GM18507 (cell line): ENCODE measurements around the gene RLN2.

Source experiments
- DNase-seq: peaks from one replicate; pipeline ENCODE4 v3.0.0; 2011; ENCODE audit warnings: low read depth; ENCODE audit not compliant: insufficient read length; ENCODE audit errors: extremely low spot score
- FAIRE-seq: peaks from 2 replicates; lab custom pipeline; 2011; peaks lifted over from hg19 to GRCh38; lab: Jason Lieb, UNC

The RLN2 gene

DNA sequence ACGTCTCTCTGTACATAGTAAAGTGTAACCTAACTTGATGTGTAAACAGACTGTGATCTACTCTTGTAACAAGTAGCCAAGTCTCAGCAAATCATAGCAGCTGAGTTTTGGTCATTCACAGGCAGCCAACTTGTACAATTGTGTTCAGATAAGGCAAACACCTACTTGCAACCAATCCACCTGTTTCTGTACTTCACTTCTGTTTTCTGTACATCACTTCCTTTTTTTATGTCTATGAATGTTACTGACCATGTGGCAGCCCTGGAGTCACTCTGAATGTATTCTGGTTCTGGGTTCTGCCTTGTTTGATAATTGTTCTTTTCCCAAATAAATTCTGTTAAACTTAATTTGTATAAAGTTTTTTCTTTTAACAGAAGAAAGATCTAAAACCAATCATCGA is 26.0 kb downstream of the RLN2 start:
- no peak for FAIRE-seq
- no peak for DNase-seq

DNA sequence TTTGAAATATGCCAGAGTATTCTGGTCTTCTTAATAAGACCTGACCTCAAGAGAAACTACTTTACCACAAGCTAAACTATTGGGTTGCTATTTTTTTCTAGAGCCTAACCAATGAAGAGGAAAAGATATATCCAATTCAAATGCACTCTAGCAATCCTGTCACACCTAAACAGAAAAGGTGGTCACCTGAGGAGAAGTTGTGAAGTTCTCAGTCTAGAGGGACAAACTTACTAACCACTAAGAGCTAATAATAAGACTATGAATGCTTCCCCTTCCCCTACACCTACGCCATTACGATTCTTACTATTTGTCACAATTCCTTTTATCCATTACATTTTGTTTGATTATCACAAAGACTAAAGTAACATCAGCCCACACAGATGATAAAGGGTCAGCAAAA is 29.7 kb downstream of the RLN2 start:
- DNase-seq (no peak), FAIRE-seq (no peak)

DNA sequence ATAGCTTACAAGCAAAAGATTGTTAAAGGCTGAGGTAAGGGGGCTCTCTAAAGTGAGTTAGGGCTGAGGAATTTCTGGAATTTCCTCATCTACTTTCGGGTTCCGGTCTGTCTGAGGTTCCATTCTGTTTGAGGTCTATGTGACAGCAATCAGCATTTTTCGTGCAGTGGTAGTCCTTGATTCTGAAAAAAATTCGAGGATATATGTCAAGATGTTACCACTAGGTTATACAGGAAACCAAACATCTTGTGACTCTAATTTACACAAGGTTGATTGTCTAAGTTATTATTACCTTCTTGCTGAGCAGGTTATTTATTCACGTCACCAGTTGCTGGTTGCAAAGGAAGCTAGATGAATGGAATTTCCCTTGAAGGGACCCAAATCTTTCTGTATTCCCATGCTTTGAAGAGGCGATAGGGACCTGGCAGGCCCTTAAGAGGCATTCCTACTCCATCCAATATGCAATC is 35.2 kb downstream of the RLN2 start:
- DNase-seq: no peak
- no peak for FAIRE-seq

DNA sequence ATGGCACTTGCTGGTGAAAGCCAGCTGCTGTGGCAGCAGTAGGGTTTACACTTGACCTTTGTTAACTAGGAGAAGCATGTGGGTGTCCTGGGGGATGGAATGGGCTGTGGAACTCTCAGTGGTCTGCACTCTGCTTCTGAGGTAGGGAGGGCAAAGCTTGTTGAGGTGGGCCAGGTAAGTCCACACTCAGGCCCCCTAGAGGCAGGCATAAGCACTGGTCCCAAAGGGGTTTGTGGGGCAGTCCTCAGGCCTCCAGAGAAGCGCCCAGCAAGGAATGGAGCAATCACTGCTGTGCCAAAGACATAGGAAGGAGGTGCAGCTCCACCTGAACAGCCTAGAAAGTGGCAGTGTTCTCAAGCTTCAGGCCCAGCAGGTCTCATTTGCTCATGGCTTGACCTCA is 38.6 kb downstream of the RLN2 start:
- no peak for DNase-seq

DNA sequence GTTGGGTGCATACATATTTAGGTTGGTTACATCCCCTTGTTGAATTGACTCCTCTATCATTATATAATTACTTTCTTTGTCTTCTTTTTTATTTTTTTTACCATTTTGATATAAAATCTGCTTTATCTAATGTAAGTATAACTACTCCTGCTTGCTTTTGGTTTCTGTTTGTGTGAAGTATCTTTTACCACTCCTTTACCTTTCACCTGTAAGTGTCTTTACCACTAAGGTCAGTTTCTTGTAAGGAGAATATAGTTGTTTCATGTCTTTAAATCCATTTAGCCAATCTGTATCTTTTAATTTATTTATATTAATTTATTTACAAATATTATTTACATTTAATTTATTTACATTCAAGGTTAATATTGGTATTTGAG is 40.3 kb downstream of the RLN2 start:
- FAIRE-seq: no peak

More for the DNA sequence above, 38.6 kb downstream of the RLN2 start:
- FAIRE-seq: no peak

DNA sequence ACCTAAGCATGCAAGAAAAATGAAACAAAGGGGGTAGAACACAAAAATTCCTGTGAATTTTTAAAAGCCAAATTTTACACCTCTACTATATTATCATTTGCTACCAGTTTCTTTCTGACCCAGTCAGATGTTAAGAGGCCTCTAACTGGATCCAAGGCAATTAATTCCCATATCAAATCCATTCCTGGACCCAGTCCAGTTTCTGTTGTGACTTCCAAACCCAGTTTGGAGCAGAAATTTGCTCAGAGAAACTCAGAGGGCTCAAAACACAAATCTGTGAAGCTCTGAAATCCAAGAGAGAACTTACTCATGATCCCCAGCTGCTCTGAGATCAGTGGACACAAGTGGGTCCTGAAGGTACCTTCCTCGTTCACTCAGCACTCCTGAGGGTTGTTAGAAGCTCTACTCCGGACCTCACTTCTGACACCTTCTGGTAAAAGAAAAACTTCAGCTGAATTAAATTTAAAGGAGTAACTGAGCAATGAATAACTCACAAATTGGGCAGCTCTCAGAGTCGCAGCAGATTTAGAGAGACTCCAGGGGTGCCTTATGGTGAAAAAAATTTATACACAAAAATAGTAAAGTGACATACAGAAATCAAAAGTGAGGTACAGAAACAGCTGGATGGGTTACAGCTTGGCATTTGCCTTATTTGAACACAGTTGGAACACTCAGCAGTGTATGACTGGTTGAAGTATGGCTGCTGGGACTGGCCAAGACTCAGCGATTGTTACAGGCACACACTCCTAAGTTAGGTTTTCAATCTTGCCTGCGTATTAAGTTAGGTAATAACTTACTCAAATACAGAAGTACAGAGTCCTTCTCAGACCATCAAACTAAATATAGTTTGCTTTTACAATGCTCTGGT is 40.9 kb downstream of the RLN2 start:
- DNase-seq (no peak), FAIRE-seq (peak; percentile 66)

More for the DNA sequence above, 40.3 kb downstream of the RLN2 start:
- no peak for DNase-seq
